SK-N-SH (cell line): ENCODE data around the gene ERAP2. TPM values are rescaled to one million over a fixed set of nuclear protein-coding genes. Genes with fewer than 3 reads are reported as not detected.

Source experiments
- CTCF ChIA-PET: fragments of 300-600, 350-600 bp; formaldehyde crosslinking; extraction: SDS; loops from one replicate; lab custom pipeline; 2021; lab: Yijun Ruan, JAX
- POLR2A ChIA-PET: fragments of 350-600 bp; sonication (Branson Sonifier 250); formaldehyde crosslinking; extraction: SDS; loops from one replicate; lab custom pipeline; 2020; ENCODE audit warnings: antibody characterized with exemption, inconsistent platforms; lab: Yijun Ruan, JAX
- DNase-seq: peaks from one replicate; pipeline ENCODE4 v3.0.0; 2012
- H2AFZ ChIP-seq: fragments of 200-600 bp; sonication (generic); 2 replicates; pipeline ENCODE4 v1.8.1; 2016; ENCODE audit warnings: antibody characterized with exemption, mild to moderate bottlenecking, low read depth
- H3F3A ChIP-seq: fragments of 200-600 bp; sonication (generic); replicated peaks from 2 replicates; pipeline ENCODE3; 2016; ENCODE audit warnings: antibody characterized with exemption, mild to moderate bottlenecking; ENCODE audit not compliant: insufficient read depth
- H3K27ac ChIP-seq, 2 experiments: fragments of 200-500 bp in 1 of 2; fragments of 200-600 bp in 1 of 2; sonication (Bioruptor generic) in 1 of 2; sonication (generic), shearing (Covaris generic) in 1 of 2; 2 replicates each; pipeline versions ENCODE4 v1.5.1 to v1.6.1; 2014 to 2016; ENCODE audit warnings: low read depth in 2 of 2, inconsistent platforms in 1 of 2, low read length in 1 of 2, mild to moderate bottlenecking in 1 of 2, mixed read lengths in 1 of 2
- H3K27me3 ChIP-seq: fragments of 200-600 bp; sonication (generic), shearing (Covaris generic); 2 replicates; pipeline ENCODE4 v1.6.1; 2016; ENCODE audit warnings: mixed run types; ENCODE audit not compliant: insufficient read depth
- H3K36me3 ChIP-seq, 2 experiments: fragments of 200-500 bp in 1 of 2; fragments of 200-600 bp in 1 of 2; sonication (Bioruptor generic) in 1 of 2; sonication (generic) in 1 of 2; replicated peaks in 1 of 2; 2 replicates each; pipeline versions ENCODE3 to v1.5.1; 2014 to 2016; ENCODE audit warnings: low read length in 1 of 2, mild to moderate bottlenecking in 1 of 2; ENCODE audit not compliant: insufficient read depth in 2 of 2, control insufficient read depth in 1 of 2
- H3K4me1 ChIP-seq, 2 experiments: fragments of 200-500 bp in 1 of 2; fragments of 200-600 bp in 1 of 2; sonication (Bioruptor generic) in 1 of 2; sonication (generic), shearing (Covaris generic) in 1 of 2; 2 replicates each; pipeline versions ENCODE4 v1.5.1 to v1.6.1; 2014 to 2016; ENCODE audit warnings: low read depth in 1 of 2, low read length in 1 of 2, mixed run types in 1 of 2; ENCODE audit not compliant: insufficient read depth in 2 of 2, control insufficient read depth in 1 of 2
- H3K4me2 ChIP-seq: fragments of 200-600 bp; sonication (generic), shearing (Covaris generic); 2 replicates; pipeline ENCODE4 v1.6.1; 2017; ENCODE audit warnings: mixed run types
- H3K4me3 ChIP-seq, 2 experiments: fragments of 200-500 bp in 1 of 2; fragments of 200-600 bp in 1 of 2; sonication (Bioruptor generic) in 1 of 2; sonication (generic), shearing (Covaris generic) in 1 of 2; 2 replicates each; pipeline versions ENCODE4 v1.5.1 to v1.8.1; 2014 to 2016; ENCODE audit warnings: low read depth in 2 of 2, inconsistent platforms in 1 of 2, low read length in 1 of 2, mild to moderate bottlenecking in 1 of 2, mixed read lengths in 1 of 2, moderate library complexity in 1 of 2
- H3K79me2 ChIP-seq: fragments of 200-600 bp; sonication (generic); 2 replicates; pipeline ENCODE4 v1.8.1; 2017; ENCODE audit warnings: mild to moderate bottlenecking; ENCODE audit not compliant: insufficient read depth
- H3K9ac ChIP-seq: fragments of 200-600 bp; sonication (generic); 2 replicates; pipeline ENCODE4 v1.6.1; 2017; ENCODE audit warnings: mixed run types
- H3K9me2 ChIP-seq: fragments of 200-600 bp; sonication (generic); 2 replicates; pipeline ENCODE4 v1.6.1; 2017; ENCODE audit warnings: mixed run types
- H3K9me3 ChIP-seq: fragments of 200-600 bp; sonication (generic); 2 replicates; pipeline ENCODE4 v1.6.1; 2017; ENCODE audit warnings: mixed run types, mild to moderate bottlenecking, moderate library complexity
- H4K20me1 ChIP-seq: fragments of 200-600 bp; sonication (generic); 2 replicates; pipeline ENCODE4 v1.6.1; 2017; ENCODE audit warnings: mild to moderate bottlenecking, mixed run types; ENCODE audit not compliant: insufficient read depth
- ELF1 ChIP-seq: IDR thresholded peaks from 2 replicates; pipeline ENCODE4 v1.4.0; 2012
- EP300 ChIP-seq, 2 experiments: IDR thresholded peaks; 2 replicates each; pipeline versions ENCODE4 v1.4.0 to v1.6.1; 2012; ENCODE audit warnings: borderline replicate concordance in 1 of 2, low read depth in 1 of 2, low read length in 1 of 2
- EZH2phosphoT487 ChIP-seq: fragments of 200-600 bp; sonication (generic); IDR thresholded peaks from 2 replicates; pipeline ENCODE4 v1.6.1; 2017; ENCODE audit warnings: low read depth, mixed run types, mild to moderate bottlenecking, antibody characterized with exemption, moderate library complexity, borderline replicate concordance
- FOXJ3 ChIP-seq: sonication (generic); formaldehyde crosslinking; IDR thresholded peaks from 2 replicates; pipeline ENCODE4 v1.5.1; 2020; ENCODE audit warnings: mild to moderate bottlenecking, missing genetic modification reagents
- GATA2 ChIP-seq: sonication (generic); formaldehyde crosslinking; IDR thresholded peaks from 2 replicates; pipeline ENCODE4 v1.5.0; 2020; ENCODE audit warnings: mild to moderate bottlenecking, missing genetic modification reagents
- MEF2A ChIP-seq: IDR thresholded peaks from 2 replicates; pipeline ENCODE4 v1.4.0; 2012; ENCODE audit warnings: low read depth, borderline replicate concordance
- MXI1 ChIP-seq: IDR thresholded peaks from 2 replicates; pipeline ENCODE4 v1.6.1; 2012; ENCODE audit warnings: mild to moderate bottlenecking, low read depth, low read length, improper control_type of control experiment
- NFIC ChIP-seq: IDR thresholded peaks from 2 replicates; pipeline ENCODE4 v1.4.0; 2012; ENCODE audit warnings: borderline replicate concordance
- POLR2AphosphoS5 ChIP-seq: IDR thresholded peaks from 2 replicates; pipeline ENCODE4 v1.6.1; 2012; ENCODE audit warnings: low read depth, low read length
- RCOR1 ChIP-seq: fragments of 150-350 bp; IDR thresholded peaks from 2 replicates; pipeline ENCODE4 v1.6.1; 2017; ENCODE audit warnings: antibody characterized with exemption, low read length
- RFX5 ChIP-seq: IDR thresholded peaks from 2 replicates; pipeline ENCODE4 v1.6.1; 2012; ENCODE audit warnings: mild to moderate bottlenecking, improper control_type of control experiment, low read length
- YY1 ChIP-seq: IDR thresholded peaks from 2 replicates; pipeline ENCODE4 v1.4.0; 2012; ENCODE audit warnings: low read depth, mild to moderate bottlenecking
- WGBS: methylation state at CpG from one replicate; pipeline ENCODE4 v1.1.6; 2017; ENCODE audit warnings: low lambda C conversion rate; 5-methylcytosine and 5-hydroxymethylcytosine counted together
- polyA plus RNA-seq, 3 experiments: library from polyadenylated mRNA; depleted of rRNA; stranded (reverse); fragments of >200 nt; gene quantifications; 2 replicates each; pipeline ENCODE4 v1.2.3, GENCODE V29; 2012
- TF ChIP-seq, protein P1 (sequence below): fragments of 200-600 bp; sonication (generic); IDR thresholded peaks from 2 replicates; pipeline ENCODE4 v1.6.1; 2017; ENCODE audit warnings: antibody characterized with exemption, mild to moderate bottlenecking, moderate library complexity
- TF ChIP-seq, protein P2 (sequence below): IDR thresholded peaks from 2 replicates; pipeline ENCODE4; 2012
- TF ChIP-seq, protein P3 (sequence below): IDR thresholded peaks from 2 replicates; pipeline ENCODE4 v1.4.0; 2012; ENCODE audit warnings: low read depth
- TF ChIP-seq, protein P4 (sequence below): IDR thresholded peaks from 2 replicates; pipeline ENCODE4 v1.6.1; 2012; ENCODE audit warnings: mild to moderate bottlenecking, low read depth, low read length, moderate library complexity

Gene ERAP2
- polyA plus RNA-seq, 1 of the 3 experiments (the other 2 are of a cell fraction), result 13.2 TPM

DNA sequence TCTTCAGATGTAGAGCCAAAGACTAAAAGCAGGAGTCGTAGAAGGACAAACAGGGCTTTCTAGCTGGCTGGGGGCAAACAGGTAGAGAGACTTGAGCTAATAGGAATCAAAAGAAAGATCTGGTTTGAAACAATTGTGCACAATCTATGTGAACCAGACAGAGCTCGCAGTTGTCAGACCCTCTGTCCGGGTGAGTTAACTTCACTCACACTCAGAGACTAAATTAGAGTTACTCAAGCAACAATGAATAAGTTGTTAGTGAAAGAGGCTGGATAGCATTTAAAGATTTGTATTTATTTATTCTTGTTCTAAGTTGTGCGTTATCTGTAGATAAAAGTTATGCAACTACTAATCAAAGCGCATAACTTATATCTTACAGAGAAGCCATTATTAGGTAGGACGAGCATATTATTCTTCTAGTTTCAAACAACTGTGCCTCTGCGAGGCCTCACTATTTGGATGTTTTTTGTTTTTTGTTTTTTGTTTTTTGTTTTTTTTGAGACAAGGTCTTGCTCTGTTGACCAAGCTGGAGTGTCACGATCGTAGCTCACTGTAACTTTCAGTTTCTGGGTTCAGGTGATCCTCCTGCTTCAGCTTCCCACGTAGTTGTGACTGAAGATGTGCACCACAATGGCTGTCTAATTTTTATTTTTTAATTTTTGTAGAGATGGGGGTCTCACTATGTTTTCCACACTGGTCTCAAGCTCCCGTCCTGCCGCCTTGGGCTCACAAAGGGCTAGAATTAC lies 46.4 kb downstream of the ERAP2 start:
- peaks cover 6 to 9% of the 10 kb centered on the region in 2 experiments; a peak in 2 of 4 replicates for H3K4me1 ChIP-seq
- H3F3A ChIP-seq, result no peaks in the 10 kb centered on the region
- POLR2A ChIA-PET, result no interaction called here
- no peak for TF ChIP-seq POLR2AphosphoS5
- TF ChIP-seq EP300 (IDR thresholded peaks at IDR 0.05; ENCODE audit: borderline replicate concordance in 1 of 2, low read depth in 1 of 2, low read length in 1 of 2), result no peak
- TF ChIP-seq, protein P1, sequence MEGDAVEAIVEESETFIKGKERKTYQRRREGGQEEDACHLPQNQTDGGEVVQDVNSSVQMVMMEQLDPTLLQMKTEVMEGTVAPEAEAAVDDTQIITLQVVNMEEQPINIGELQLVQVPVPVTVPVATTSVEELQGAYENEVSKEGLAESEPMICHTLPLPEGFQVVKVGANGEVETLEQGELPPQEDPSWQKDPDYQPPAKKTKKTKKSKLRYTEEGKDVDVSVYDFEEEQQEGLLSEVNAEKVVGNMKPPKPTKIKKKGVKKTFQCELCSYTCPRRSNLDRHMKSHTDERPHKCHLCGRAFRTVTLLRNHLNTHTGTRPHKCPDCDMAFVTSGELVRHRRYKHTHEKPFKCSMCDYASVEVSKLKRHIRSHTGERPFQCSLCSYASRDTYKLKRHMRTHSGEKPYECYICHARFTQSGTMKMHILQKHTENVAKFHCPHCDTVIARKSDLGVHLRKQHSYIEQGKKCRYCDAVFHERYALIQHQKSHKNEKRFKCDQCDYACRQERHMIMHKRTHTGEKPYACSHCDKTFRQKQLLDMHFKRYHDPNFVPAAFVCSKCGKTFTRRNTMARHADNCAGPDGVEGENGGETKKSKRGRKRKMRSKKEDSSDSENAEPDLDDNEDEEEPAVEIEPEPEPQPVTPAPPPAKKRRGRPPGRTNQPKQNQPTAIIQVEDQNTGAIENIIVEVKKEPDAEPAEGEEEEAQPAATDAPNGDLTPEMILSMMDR, result no peak
- no peak for TF ChIP-seq ELF1
- TF ChIP-seq GATA2, result no peak
- no peak for TF ChIP-seq YY1
- no peak for TF ChIP-seq NFIC
- TF ChIP-seq MEF2A, result no peak
- no peak for TF ChIP-seq RFX5
- TF ChIP-seq, protein P2, sequence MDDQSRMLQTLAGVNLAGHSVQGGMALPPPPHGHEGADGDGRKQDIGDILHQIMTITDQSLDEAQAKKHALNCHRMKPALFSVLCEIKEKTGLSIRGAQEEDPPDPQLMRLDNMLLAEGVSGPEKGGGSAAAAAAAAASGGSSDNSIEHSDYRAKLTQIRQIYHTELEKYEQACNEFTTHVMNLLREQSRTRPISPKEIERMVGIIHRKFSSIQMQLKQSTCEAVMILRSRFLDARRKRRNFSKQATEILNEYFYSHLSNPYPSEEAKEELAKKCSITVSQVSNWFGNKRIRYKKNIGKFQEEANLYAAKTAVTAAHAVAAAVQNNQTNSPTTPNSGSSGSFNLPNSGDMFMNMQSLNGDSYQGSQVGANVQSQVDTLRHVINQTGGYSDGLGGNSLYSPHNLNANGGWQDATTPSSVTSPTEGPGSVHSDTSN, result no peak
- no peak for TF ChIP-seq FOXJ3 (CRISPR knock-in tag)
- no peak for TF ChIP-seq MXI1
- TF ChIP-seq, all 33 proteins: peak for 0
- Histone ChIP-seq H3K9ac (no peak overlapping the region), H3K36me3 (no peaks in the 10 kb centered on the region), H3K9me3 (no peaks in the 10 kb centered on the region), H4K20me1 (no peaks in the 10 kb centered on the region), H3K4me3 (no peak overlapping the region), H3K9me2 (no peaks in the 10 kb centered on the region), H3K27ac (no peak overlapping the region), H3K79me2 (no peaks in the 10 kb centered on the region), H2AFZ (no peak overlapping the region), H3K4me2 (no peak overlapping the region), H3K27me3 (no peaks in the 10 kb centered on the region)
- 96% methylated on average over 12 of the region's 12 CpGs for WGBS
- no peak for DNase-seq
- CTCF ChIA-PET, result no interaction called here

DNA sequence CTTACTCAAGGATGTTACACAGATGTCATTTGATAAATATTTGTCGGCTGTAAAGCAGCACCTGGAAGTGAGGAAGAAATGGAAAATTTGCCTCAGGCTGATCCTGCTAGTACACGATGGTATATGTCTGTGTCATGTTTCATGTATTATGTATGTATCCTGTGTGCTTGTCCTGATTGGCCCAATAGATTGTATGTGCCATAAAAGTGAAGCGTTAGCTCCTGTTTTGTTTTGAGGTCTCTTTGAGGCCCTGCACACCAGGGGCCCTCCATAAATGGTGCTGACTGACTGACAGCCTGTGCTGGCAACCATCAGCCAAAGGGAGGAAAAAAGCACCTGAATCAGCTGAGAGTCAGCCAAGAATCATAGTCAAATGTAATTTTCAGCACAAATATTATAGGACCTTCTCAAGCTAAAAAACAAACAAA lies 47.7 kb downstream of the ERAP2 start:
- H3K9me3 ChIP-seq, result no peaks in the 10 kb centered on the region
- no peaks in the 10 kb centered on the region for H3K9me2 ChIP-seq
- H3K4me3 ChIP-seq, result no peak overlapping the region
- peak; percentile 24 for DNase-seq
- CTCF ChIA-PET, result interaction anchor here (0.6 to 1.6 kb wide), 5 partner anchors 9 to 218 kb away, joined by 3 to 4 read pairs (median 3); no protein-coding TSS in a partner anchor
- no peaks in the 10 kb centered on the region for H4K20me1 ChIP-seq
- H3K27ac ChIP-seq, result no peak overlapping the region
- H3F3A ChIP-seq, result no peaks in the 10 kb centered on the region
- H3K4me1 ChIP-seq, result peaks cover 6 to 9% of the 10 kb centered on the region in 2 experiments; a peak in 2 of 4 replicates
- H3K79me2 ChIP-seq, result no peaks in the 10 kb centered on the region
- H3K36me3 ChIP-seq, result no peaks in the 10 kb centered on the region
- WGBS, result 47% methylated on average over 3 of the region's 3 CpGs
- H2AFZ ChIP-seq, result no peak overlapping the region
- no peak overlapping the region for H3K9ac ChIP-seq
- H3K27me3 ChIP-seq, result no peaks in the 10 kb centered on the region
- H3K4me2 ChIP-seq, result no peak overlapping the region
- POLR2A ChIA-PET, result no interaction called here
- TF ChIP-seq, protein P2, result no peak
- no peak for TF ChIP-seq YY1
- no peak for TF ChIP-seq FOXJ3 (CRISPR knock-in tag)
- TF ChIP-seq RFX5, result no peak
- TF ChIP-seq RCOR1, result no peak
- TF ChIP-seq, protein P1, result no peak
- TF ChIP-seq, protein P3, sequence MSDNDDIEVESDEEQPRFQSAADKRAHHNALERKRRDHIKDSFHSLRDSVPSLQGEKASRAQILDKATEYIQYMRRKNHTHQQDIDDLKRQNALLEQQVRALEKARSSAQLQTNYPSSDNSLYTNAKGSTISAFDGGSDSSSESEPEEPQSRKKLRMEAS, result no peak
- no peak for TF ChIP-seq EZH2phosphoT487
- TF ChIP-seq, protein P4, sequence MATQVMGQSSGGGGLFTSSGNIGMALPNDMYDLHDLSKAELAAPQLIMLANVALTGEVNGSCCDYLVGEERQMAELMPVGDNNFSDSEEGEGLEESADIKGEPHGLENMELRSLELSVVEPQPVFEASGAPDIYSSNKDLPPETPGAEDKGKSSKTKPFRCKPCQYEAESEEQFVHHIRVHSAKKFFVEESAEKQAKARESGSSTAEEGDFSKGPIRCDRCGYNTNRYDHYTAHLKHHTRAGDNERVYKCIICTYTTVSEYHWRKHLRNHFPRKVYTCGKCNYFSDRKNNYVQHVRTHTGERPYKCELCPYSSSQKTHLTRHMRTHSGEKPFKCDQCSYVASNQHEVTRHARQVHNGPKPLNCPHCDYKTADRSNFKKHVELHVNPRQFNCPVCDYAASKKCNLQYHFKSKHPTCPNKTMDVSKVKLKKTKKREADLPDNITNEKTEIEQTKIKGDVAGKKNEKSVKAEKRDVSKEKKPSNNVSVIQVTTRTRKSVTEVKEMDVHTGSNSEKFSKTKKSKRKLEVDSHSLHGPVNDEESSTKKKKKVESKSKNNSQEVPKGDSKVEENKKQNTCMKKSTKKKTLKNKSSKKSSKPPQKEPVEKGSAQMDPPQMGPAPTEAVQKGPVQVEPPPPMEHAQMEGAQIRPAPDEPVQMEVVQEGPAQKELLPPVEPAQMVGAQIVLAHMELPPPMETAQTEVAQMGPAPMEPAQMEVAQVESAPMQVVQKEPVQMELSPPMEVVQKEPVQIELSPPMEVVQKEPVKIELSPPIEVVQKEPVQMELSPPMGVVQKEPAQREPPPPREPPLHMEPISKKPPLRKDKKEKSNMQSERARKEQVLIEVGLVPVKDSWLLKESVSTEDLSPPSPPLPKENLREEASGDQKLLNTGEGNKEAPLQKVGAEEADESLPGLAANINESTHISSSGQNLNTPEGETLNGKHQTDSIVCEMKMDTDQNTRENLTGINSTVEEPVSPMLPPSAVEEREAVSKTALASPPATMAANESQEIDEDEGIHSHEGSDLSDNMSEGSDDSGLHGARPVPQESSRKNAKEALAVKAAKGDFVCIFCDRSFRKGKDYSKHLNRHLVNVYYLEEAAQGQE, result no peak
